Skin epidermis (tissue), 12 donors: ENCODE measurements around the gene LEMD3.

Source experiments
- H3K27ac ChIP-seq, 21 experiments: fragments of 200-600 bp; sonication (generic) in 11 of 21; one replicate each; pipeline ENCODE4 v1.5.0; 2020; ENCODE audit warnings: mild to moderate bottlenecking in 3 of 21, inconsistent platforms in 2 of 21, moderate library complexity in 2 of 21
- H3K4me3 ChIP-seq, 7 experiments: fragments of 200-600 bp; sonication (generic) in 2 of 7; one replicate each; pipeline ENCODE4 v1.5.0; 2020; ENCODE audit warnings: inconsistent platforms in 2 of 7, mild to moderate bottlenecking in 2 of 7, moderate library complexity in 1 of 7

The LEMD3 gene

GRCh38 chr12:65200007-65200665 is 30.8 kb downstream of the LEMD3 start:
- no peak overlapping the region for H3K27ac ChIP-seq
- H3K4me3 ChIP-seq, result no peak overlapping the region

GRCh38 chr12:65203376-65203775 is 34.0 kb downstream of the LEMD3 start:
- Histone ChIP-seq H3K27ac (no peak overlapping the region), H3K4me3 (no peak overlapping the region)

GRCh38 chr12:65204886-65205525 is 35.6 kb downstream of the LEMD3 start:
- Histone ChIP-seq H3K4me3 (no peak overlapping the region), H3K27ac (no peak overlapping the region)

- Histone ChIP-seq H3K27ac (no peak overlapping the region), H3K4me3 (no peak overlapping the region)
Measured at GRCh38 chr12:65205886-65206285, 36.5 kb downstream of the LEMD3 start.

- no peak overlapping the region for H3K4me3 ChIP-seq
- no peak overlapping the region for H3K27ac ChIP-seq
Measured at GRCh38 chr12:65208125-65208524, 38.7 kb downstream of the LEMD3 start.

GRCh38 chr12:65208964-65209654 is 39.7 kb downstream of the LEMD3 start:
- H3K4me3 ChIP-seq, result no peak overlapping the region
- H3K27ac ChIP-seq, result no peak overlapping the region

GRCh38 chr12:65209655-65210043 is 40.3 kb downstream of the LEMD3 start:
- Histone ChIP-seq H3K4me3 (no peak overlapping the region), H3K27ac (no peak overlapping the region)

- Histone ChIP-seq H3K27ac (no peak overlapping the region), H3K4me3 (no peak overlapping the region)
Measured at GRCh38 chr12:65217086-65217485, 47.7 kb downstream of the LEMD3 start.

- Histone ChIP-seq H3K27ac (no peak overlapping the region), H3K4me3 (no peak overlapping the region)
Measured at GRCh38 chr12:65220761-65221160, 51.4 kb downstream of the LEMD3 start.

GRCh38 chr12:65229441-65229840 is 60.1 kb downstream of the LEMD3 start:
- no peak overlapping the region for H3K27ac ChIP-seq
- H3K4me3 ChIP-seq, result no peak overlapping the region

- H3K27ac ChIP-seq, result no peak overlapping the region
Measured at GRCh38 chr12:65232476-65233077, 63.2 kb downstream of the LEMD3 start.

GRCh38 chr12:65237153-65237552 is 67.8 kb downstream of the LEMD3 start:
- H3K4me3 ChIP-seq, result no peak overlapping the region
- no peak overlapping the region for H3K27ac ChIP-seq

More at GRCh38 chr12:65232476-65233077, 63.2 kb downstream of the LEMD3 start:
- no peak overlapping the region for H3K4me3 ChIP-seq

GRCh38 chr12:65238609-65239008 is 69.2 kb downstream of the LEMD3 start:
- no peak overlapping the region for H3K27ac ChIP-seq
- H3K4me3 ChIP-seq, result no peak overlapping the region

- Histone ChIP-seq H3K27ac (no peak overlapping the region), H3K4me3 (no peak overlapping the region)
Measured at GRCh38 chr12:65248656-65249633, 79.6 kb downstream of the LEMD3 start.

GRCh38 chr12:65252515-65252914 is 83.1 kb downstream of the LEMD3 start:
- H3K4me3 ChIP-seq, result no peak overlapping the region
- no peak overlapping the region for H3K27ac ChIP-seq

GRCh38 chr12:65257986-65258385 is 88.6 kb downstream of the LEMD3 start:
- no peak overlapping the region for H3K4me3 ChIP-seq

GRCh38 chr12:65259501-65259900 is 90.1 kb downstream of the LEMD3 start:
- no peak overlapping the region for H3K27ac ChIP-seq
- H3K4me3 ChIP-seq, result no peak overlapping the region

More at GRCh38 chr12:65257986-65258385, 88.6 kb downstream of the LEMD3 start:
- H3K27ac ChIP-seq, result no peak overlapping the region

GRCh38 chr12:65263777-65264176 is 94.4 kb downstream of the LEMD3 start:
- Histone ChIP-seq H3K27ac (no peak overlapping the region), H3K4me3 (no peak overlapping the region)

GRCh38 chr12:65266408-65266807 is 97.0 kb downstream of the LEMD3 start:
- Histone ChIP-seq H3K4me3 (no peak overlapping the region), H3K27ac (no peak overlapping the region)

- no peak overlapping the region for H3K4me3 ChIP-seq
- no peak overlapping the region for H3K27ac ChIP-seq
Measured at GRCh38 chr12:65269603-65270002, 100.2 kb downstream of the LEMD3 start.
